ENCODE measurements around the gene KLF1. TPM values are rescaled to one million over a fixed set of nuclear protein-coding genes. Genes with fewer than 3 reads are reported as not detected.

Gene KLF1
- total and polyA plus RNA-seq, 2 of the 13 experiments (the other 11 are each of a cell fraction or from before 2014, with no cell fraction given), result not detected

- Histone ChIP-seq H3K4me3 (replicated peaks in 1 of 3; ENCODE audit: insufficient read depth in 1 of 3, low read depth in 2 of 3, low read length in 3 of 3) (no peak overlapping the region), H3K9ac (ENCODE audit: insufficient read depth, low read depth, low read length) (no peak overlapping the region), H3K79me2 (ENCODE audit: insufficient read depth, low read length) (peaks cover 8% of the 10 kb centered on the region), H4K20me1 (ENCODE audit: insufficient read depth, low read length) (no peaks in the 10 kb centered on the region), H3K27ac (ENCODE audit: extremely low read length, insufficient read depth, low read length) (no peak overlapping the region), H2AFZ (ENCODE audit: low read length) (peak overlapping the region; percentile 27), H3K4me2 (ENCODE audit: low read depth, low read length) (no peak overlapping the region), H3K9me3 (ENCODE audit: low read length) (peaks cover 13% of the 10 kb centered on the region), H3K36me3 (replicated peaks in 1 of 2; ENCODE audit: control insufficient read depth in 1 of 2, insufficient read depth in 2 of 2, low read length in 2 of 2) (no peaks in the 10 kb centered on the region), H3K27me3 (ENCODE audit: control insufficient read depth in 1 of 2, insufficient read depth in 2 of 2, low read length in 2 of 2) (peaks cover 0 to 18% of the 10 kb centered on the region in 2 experiments; a peak in 3 of 5 replicates), H3K4me1 (ENCODE audit: insufficient read depth, low read length) (peaks cover 47% of the 10 kb centered on the region)
- DNase-seq (ENCODE audit: low spot score) (no peak), ATAC-seq (no peak), FAIRE-seq (no peak)
- no TSS peak for BruUV-seq (replicated peaks)
- 3% methylated on average over 5 of the region's 5 CpGs for whole genome bisulfite sequencing (ENCODE audit: low lambda C conversion rate)
- intact Hi-C loops (cut with micrococcal nuclease; ENCODE audit: unreplicated experiment) (no loop called here), in situ Hi-C loops (cut with HindIII; ENCODE audit: extremely low pct_ligation_motif_present, low pct_unique_long_range_greater_than_20kb) (no loop called here)
- POLR2A ChIA-PET, result no interaction called here
- CTCF ChIA-PET (ENCODE audit: low intra/inter-chr PET ratio, low total read pairs), result no interaction called here
- TF ChIP-seq HNF1A (IDR thresholded peaks at IDR 0.05; ENCODE audit: low read depth) (no peak), HNF1A (CRISPR knock-in tag; IDR thresholded peaks at IDR 0.05; ENCODE audit: borderline replicate concordance) (no peak), ZNF746 (CRISPR knock-in tag; IDR thresholded peaks at IDR 0.05) (no peak), NFE2L2 (IDR thresholded peaks at IDR 0.05; ENCODE audit: low read length) (no peak), ZNF367 (CRISPR knock-in tag; IDR thresholded peaks at IDR 0.05; ENCODE audit: borderline replicate concordance) (no peak), CREB3 (CRISPR knock-in tag; IDR thresholded peaks at IDR 0.05) (no peak), ATF2 (CRISPR knock-in tag; IDR thresholded peaks at IDR 0.05) (no peak), ZBTB4 (CRISPR knock-in tag; IDR thresholded peaks at IDR 0.05; ENCODE audit: borderline replicate concordance) (no peak), NFE2 (CRISPR knock-in tag; IDR thresholded peaks at IDR 0.05) (no peak), NFE2L1 (CRISPR knock-in tag; IDR thresholded peaks at IDR 0.05; ENCODE audit: borderline replicate concordance) (no peak)
Observed at GRCh38 chr19:12888006-12888603, 1.1 kb upstream of the KLF1 start.
